Thoracic aorta (tissue), 2 donors: Measurements from ENCODE around the gene MRPL55. TPM values are rescaled to one million over a fixed set of nuclear protein-coding genes. Genes with fewer than 3 reads are reported as not detected.
A peak's percentile ranks its signal among the peaks of the same experiment; 100 is the strongest.

ENCODE experiments used
- ATAC-seq: fragments of 150-250 bp; one replicate; pipeline ENCODE4 v1.8.0; 2017; ENCODE audit warnings: low read depth; ENCODE audit not compliant: insufficient number of reproducible peaks, low FRiP score
- DNase-seq: peaks from one replicate; pipeline ENCODE4 v3.0.0-alpha.2; 2020; ENCODE audit warnings: low spot score
- H3K27ac ChIP-seq, 2 donors: fragments of 200-600 bp; sonication (generic); 1 replicate in 1 of 2; 2 replicates in 1 of 2; pipeline ENCODE4 v1.5.1; 2016; ENCODE audit warnings: mild to moderate bottlenecking in 2 of 2, moderate library complexity in 2 of 2
- H3K27me3 ChIP-seq: fragments of 200-600 bp; sonication (generic); replicated peaks from 2 replicates; pipeline ENCODE4 v1.6.0; 2016; ENCODE audit warnings: mild to moderate bottlenecking; ENCODE audit not compliant: insufficient read depth
- H3K36me3 ChIP-seq: fragments of 200-600 bp; sonication (generic); one replicate; pipeline ENCODE4 v1.5.1; 2016
- H3K4me1 ChIP-seq, 2 donors: fragments of 200-600 bp; sonication (generic); 1 replicate in 1 of 2; 2 replicates in 1 of 2; pipeline versions ENCODE4 v1.5.1 to v1.6.0; 2016; ENCODE audit warnings: low read depth in 2 of 2, mild to moderate bottlenecking in 1 of 2; ENCODE audit not compliant: control insufficient read depth in 1 of 2
- H3K4me3 ChIP-seq: fragments of 200-600 bp; sonication (generic); 2 replicates; pipeline ENCODE4 v1.5.1; 2016; ENCODE audit warnings: mild to moderate bottlenecking
- H3K9me3 ChIP-seq: fragments of 200-600 bp; sonication (generic); 2 replicates; pipeline ENCODE4 v1.5.1; 2016
- total RNA-seq, 2 donors: library from RNA; depleted of rRNA; stranded (reverse); fragments of >200 nt; gene quantifications; one replicate each; pipeline versions ENCODE4 v1.1.0 to v1.2.3, GENCODE V29; 2016
- TF ChIP-seq, protein P1 (sequence below): fragments of 200-600 bp; sonication (generic); IDR thresholded peaks from one replicate; pipeline ENCODE4 v1.5.1; 2019; ENCODE audit warnings: antibody characterized with exemption

MRPL55 gene
- total RNA-seq, 2 donors from 2014 or later: 32.4 to 79.3 TPM

DNA sequence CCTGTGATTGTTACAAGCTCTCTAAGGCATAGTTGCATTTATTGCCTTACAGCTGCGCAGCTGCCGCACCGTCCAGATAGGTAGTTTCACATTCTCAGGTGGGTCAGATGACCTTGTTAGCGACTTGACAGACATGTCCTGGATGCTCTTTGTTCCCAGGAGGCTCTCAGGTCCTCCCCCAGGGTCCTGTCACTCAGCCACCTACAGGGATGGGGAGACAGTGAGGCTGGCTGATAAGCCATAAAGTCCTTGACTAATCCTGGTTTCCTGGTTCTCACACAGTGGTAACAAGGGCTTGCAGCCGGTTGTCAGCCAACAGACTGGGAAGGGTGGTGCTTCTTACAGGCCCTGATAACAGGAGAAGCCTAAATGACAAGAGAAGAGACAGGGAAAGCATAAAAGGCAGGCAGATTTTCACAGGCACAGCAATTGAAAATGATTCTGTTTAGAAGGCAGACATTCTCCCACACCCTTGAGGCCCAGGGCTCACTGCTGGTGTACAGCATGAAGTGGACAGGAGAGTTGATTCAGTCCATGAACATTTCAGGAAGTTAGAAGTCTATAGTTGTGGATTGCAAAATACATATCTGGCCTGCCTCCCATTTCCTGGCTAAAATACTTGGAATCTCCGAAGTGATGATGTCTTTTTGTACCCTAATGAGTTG lies 23.7 kb downstream of the MRPL55 start:
- Histone ChIP-seq H3K27ac (peak overlapping the region in 1 of 2 donors; percentile 99), H3K4me3 (peak overlapping the region; percentile 99), H3K27me3 (no peaks in the 10 kb centered on the region), H3K9me3 (no peaks in the 10 kb centered on the region), H3K4me1 (peaks cover 65 to 80% of the 10 kb centered on the region in 2 donors), H3K36me3 (no peaks in the 10 kb centered on the region)
- TF ChIP-seq, protein P1, sequence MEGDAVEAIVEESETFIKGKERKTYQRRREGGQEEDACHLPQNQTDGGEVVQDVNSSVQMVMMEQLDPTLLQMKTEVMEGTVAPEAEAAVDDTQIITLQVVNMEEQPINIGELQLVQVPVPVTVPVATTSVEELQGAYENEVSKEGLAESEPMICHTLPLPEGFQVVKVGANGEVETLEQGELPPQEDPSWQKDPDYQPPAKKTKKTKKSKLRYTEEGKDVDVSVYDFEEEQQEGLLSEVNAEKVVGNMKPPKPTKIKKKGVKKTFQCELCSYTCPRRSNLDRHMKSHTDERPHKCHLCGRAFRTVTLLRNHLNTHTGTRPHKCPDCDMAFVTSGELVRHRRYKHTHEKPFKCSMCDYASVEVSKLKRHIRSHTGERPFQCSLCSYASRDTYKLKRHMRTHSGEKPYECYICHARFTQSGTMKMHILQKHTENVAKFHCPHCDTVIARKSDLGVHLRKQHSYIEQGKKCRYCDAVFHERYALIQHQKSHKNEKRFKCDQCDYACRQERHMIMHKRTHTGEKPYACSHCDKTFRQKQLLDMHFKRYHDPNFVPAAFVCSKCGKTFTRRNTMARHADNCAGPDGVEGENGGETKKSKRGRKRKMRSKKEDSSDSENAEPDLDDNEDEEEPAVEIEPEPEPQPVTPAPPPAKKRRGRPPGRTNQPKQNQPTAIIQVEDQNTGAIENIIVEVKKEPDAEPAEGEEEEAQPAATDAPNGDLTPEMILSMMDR: no peak
- DNase-seq: no peak
- no peak for ATAC-seq

DNA sequence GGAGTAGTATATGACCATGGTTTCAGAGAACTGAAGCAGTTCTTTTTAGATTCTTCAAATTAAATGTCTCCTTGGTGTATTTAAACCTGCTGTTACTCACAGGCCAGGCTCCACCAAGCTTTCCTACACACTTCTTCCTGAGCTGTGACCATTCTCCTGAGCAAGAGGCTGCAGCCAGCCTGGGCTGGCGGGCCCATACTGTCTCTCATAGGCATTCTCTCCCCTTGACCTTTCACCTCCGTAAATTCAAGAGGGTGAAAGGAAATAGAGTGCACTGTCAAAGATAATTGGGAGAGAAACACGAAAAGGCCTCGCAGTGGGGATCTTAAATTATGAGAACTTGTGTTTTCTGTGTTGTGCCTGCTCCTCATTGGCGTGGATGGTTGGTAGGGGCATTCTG lies 24.3 kb downstream of the MRPL55 start:
- Histone ChIP-seq H3K36me3 (no peaks in the 10 kb centered on the region), H3K4me3 (peak overlapping the region; percentile 99), H3K9me3 (no peaks in the 10 kb centered on the region), H3K27ac (peak overlapping the region; percentile 4 to 99), H3K27me3 (no peaks in the 10 kb centered on the region), H3K4me1 (peaks cover 59 to 74% of the 10 kb centered on the region in 2 donors)
- ATAC-seq (no peak), DNase-seq (no peak)
- TF ChIP-seq, protein P1: no peak

DNA sequence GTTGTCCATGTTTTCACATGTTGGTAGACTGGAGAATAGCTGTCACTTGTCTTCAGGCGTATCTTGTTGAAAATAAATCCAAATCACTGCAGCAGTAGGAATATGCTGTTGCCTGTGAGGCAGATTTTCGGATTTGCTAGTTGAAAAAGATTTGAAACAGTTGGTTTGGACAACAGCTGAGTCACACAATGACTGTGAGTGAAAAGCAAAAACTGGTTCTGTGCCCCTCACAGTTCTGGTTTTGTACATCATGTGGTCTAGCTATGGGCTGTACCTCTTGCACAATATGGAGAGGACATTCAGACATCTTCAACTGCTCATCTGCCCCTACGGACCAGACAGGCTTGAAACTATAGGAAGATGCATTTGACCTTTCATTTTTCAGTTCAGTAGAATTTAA lies 24.8 kb downstream of the MRPL55 start:
- TF ChIP-seq, protein P1: no peak
- peak overlapping the region; percentile 97 to 99 for H3K27ac ChIP-seq
- H3K36me3 ChIP-seq: no peaks in the 10 kb centered on the region
- DNase-seq (no peak), ATAC-seq (no peak)
- H3K9me3 ChIP-seq: no peaks in the 10 kb centered on the region
- H3K27me3 ChIP-seq: no peaks in the 10 kb centered on the region
- peak overlapping the region; percentile 99 for H3K4me3 ChIP-seq
- H3K4me1 ChIP-seq: peaks cover 55 to 69% of the 10 kb centered on the region in 2 donors

DNA sequence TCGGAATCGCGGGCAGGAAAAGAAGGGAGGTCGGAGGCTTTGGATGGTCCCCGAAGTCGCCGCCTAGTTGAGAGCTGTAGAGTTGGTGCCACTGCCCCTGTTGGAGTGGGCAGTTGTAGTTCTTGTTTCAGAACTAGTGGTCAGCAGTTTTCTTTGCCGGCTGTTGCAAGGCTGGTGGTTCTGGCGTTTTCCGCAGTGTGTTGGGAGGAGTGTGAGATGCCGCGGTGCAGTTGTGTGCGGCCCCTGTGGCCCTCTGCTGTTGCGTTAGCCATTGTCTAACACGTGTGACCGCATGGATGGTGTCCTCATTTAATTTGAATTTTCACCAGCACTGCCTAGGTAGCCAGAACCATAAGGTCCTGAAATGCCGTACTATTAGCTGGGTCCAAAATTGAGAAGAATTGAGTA lies 25.2 kb downstream of the MRPL55 start:
- no peaks in the 10 kb centered on the region for H3K27me3 ChIP-seq
- peak overlapping the region; percentile 97 to 99 for H3K27ac ChIP-seq
- peak overlapping the region; percentile 99 for H3K4me3 ChIP-seq
- peaks cover 51 to 64% of the 10 kb centered on the region in 2 donors for H3K4me1 ChIP-seq
- TF ChIP-seq, protein P1: no peak
- DNase-seq (no peak), ATAC-seq (no peak)
- H3K9me3 ChIP-seq: no peaks in the 10 kb centered on the region
- H3K36me3 ChIP-seq: no peaks in the 10 kb centered on the region

DNA sequence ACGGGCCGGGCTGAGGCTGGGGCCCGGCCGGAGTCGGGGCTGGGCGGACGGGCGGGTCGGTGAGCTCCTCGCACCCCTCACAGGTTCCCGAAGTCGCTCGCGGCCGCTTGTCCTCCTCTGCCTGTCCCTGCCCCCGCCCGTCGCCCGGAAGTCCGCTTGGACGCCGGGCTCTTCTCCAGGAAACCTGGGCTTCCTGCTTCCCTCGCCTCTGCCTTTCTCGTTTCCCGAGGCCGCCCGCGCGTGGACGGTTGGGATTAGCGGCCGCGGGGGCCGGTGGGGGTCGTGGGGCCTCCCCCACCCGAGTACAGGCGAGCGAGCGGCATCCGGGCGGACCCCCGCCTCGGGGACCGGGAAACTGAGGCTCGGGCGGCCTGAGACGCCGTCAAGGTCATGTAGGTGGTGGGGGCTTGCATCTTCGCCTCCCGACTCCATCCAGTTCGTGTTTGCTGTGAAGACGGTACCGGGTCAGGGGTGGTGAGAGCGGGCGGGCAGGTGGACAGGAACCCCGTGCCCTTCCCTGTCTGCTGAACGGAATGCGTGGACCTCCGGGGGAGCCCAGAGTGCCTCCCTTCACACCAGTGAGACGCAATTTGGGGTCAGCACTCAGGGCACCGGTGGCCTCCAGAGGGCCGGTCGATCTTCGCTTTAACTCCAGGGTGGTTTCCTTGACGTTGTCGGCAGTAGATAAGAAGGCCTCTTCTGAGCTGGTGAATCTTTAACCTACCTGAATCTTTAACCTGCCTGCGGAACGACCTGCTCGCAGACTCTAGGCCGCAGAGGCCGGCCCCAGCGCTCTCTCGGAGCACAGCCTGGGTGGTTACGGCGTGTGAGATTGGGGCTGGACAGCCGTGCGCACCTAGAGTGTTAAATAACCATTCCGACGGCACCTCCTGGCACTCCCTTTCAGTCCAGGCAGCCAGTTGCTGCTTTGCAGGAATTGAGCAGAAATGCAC lies 25.9 kb downstream of the MRPL55 start:
- Histone ChIP-seq H3K27me3 (no peaks in the 10 kb centered on the region), H3K4me1 (peaks cover 44 to 57% of the 10 kb centered on the region in 2 donors), H3K9me3 (no peaks in the 10 kb centered on the region), H3K36me3 (no peaks in the 10 kb centered on the region), H3K4me3 (peak overlapping the region; percentile 99), H3K27ac (peak overlapping the region; percentile 97 to 99)
- DNase-seq (no peak), ATAC-seq (peak; percentile 15)
- TF ChIP-seq, protein P1: no peak
